Ectodermal cell (in vitro differentiated cells): ENCODE data around the gene TTLL11.
"Not testable (repeated sequence)": the region's sequence is repeated elsewhere in the genome, so short reads cannot be mapped to it uniquely, and the experiment has no call there.

ENCODE experiments used
- H3K27ac ChIP-seq: 2 replicates; pipeline ENCODE4 v1.7.0; 2013; ENCODE audit warnings: mild to moderate bottlenecking, low read depth, low read length; ENCODE audit not compliant: insufficient read depth, poor library complexity, severe bottlenecking
- H3K27me3 ChIP-seq: 2 replicates; pipeline ENCODE4 v1.7.0; 2013; ENCODE audit warnings: mild to moderate bottlenecking, low read length; ENCODE audit not compliant: insufficient read depth, control insufficient read depth, poor library complexity, severe bottlenecking
- H3K36me3 ChIP-seq: one replicate; pipeline ENCODE4 v1.7.0; 2013; ENCODE audit warnings: low read length; ENCODE audit not compliant: control insufficient read depth, insufficient read depth
- H3K4me1 ChIP-seq: one replicate; pipeline ENCODE4 v1.7.0; 2013; ENCODE audit warnings: low read length; ENCODE audit not compliant: control insufficient read depth, insufficient read depth
- H3K4me3 ChIP-seq: 2 replicates; pipeline ENCODE4 v1.7.0; 2013; ENCODE audit warnings: low read depth, low read length, control low read depth; ENCODE audit not compliant: insufficient read depth
- H3K9me3 ChIP-seq: 2 replicates; pipeline ENCODE4 v1.7.0; 2013; ENCODE audit warnings: mild to moderate bottlenecking, low read length, moderate library complexity; ENCODE audit not compliant: control insufficient read depth
- WGBS, 2 experiments: methylation state at CpG; one replicate each; pipeline ENCODE4 v1.1.7; 2013; ENCODE audit warnings: missing lambda C conversion rate in 2 of 2; 5-methylcytosine and 5-hydroxymethylcytosine counted together

Gene TTLL11

DNA sequence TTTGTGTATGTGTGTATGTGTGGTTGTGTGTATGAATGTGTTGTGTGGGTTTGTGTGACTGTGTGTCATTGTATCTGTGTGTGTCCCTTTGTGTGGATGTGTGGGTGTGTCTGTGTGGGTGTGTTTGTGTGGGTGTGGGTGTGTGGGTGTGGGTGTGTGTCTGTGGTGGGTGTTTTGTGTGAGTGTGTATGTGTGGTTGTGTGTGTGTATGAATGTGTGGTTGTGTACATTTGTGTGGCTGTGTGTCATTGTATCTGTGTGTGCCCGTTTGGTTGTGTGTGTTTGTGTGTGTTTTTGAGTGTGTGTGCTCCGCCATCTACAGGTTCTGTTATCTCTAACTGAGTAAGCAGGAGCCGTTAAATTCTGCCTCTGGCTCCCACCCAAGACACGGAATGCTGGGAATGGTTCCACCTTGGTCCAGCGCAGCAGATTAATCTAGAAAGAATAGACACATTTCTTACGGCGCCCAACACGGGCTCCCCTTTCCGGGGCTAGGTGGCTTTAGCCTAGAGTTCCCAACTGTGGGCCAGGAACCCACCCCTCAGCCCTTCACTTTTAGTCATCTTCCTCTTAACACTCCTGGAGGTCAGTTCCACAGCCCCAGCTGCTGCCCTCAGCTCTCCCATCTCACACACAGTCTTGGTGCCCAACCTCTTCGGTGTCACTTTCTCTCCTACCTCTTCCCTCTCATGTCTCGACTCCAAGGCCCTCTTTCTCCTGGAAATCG lies 197.1 kb downstream of the TTLL11 start:
- H3K27ac ChIP-seq = no peak overlapping the region

DNA sequence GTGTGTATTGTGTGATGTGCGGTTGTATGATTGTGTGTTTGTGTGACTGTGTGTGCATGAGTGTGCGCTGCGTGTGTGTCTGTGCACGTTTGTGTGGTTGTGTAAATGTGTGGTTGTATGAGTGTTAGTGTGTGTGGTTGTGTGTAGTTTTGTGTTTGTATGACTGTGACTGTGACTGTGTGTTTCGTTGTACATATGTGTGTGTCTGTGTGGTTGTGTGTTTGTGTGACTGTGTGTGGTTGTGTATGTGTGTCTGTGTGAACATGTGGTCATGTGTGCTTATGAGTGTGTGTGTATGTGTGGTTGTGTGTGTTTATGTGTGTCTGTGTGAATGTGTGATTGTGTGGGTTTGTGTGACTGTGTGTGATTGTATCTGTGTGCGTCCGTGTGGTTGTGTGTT lies 197.8 kb downstream of the TTLL11 start:
- WGBS, 2 experiments = 59% methylated on average over 7 of the region's 7 CpGs
- no peaks in the 10 kb centered on the region for H3K4me1 ChIP-seq
- H3K36me3 ChIP-seq = no peaks in the 10 kb centered on the region
- H3K27ac ChIP-seq = no peak overlapping the region
- peaks cover 3% of the 10 kb centered on the region for H3K9me3 ChIP-seq
- no peak overlapping the region for H3K4me3 ChIP-seq
- no peaks in the 10 kb centered on the region for H3K27me3 ChIP-seq

More for the DNA sequence above, 197.1 kb downstream of the TTLL11 start:
- Histone ChIP-seq H3K9me3 (peaks cover 3% of the 10 kb centered on the region), H3K4me1 (no peaks in the 10 kb centered on the region), H3K36me3 (no peaks in the 10 kb centered on the region), H3K27me3 (no peaks in the 10 kb centered on the region), H3K4me3 (no peak overlapping the region)
- WGBS, 2 experiments = 88 to 89% methylated on average over 12 of the region's 12 CpGs

DNA sequence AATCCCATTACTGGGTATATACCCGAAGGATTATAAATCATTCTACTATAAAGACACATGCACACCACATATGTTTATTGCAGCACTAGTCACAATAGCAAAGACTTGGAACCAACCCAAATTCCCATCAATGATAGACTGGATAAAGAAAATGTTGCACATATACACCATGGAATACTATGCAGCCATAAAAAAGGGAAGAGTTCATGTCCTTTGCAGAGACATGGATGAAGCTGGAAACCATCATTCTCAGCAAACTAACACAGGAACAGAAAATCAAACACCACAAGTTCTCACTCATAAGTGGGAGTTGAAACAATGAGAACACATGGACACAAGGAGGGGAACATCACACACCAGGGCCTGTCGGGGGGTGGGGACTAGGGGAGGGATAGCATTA lies 198.7 kb downstream of the TTLL11 start:
- not testable (repeated sequence) for H3K27ac ChIP-seq, H3K4me3 ChIP-seq, H3K27me3 ChIP-seq, H3K4me1 ChIP-seq, H3K9me3 ChIP-seq, H3K36me3 ChIP-seq
- 62 to 69% methylated on average over 2 of the region's 2 CpGs for WGBS, 2 experiments

DNA sequence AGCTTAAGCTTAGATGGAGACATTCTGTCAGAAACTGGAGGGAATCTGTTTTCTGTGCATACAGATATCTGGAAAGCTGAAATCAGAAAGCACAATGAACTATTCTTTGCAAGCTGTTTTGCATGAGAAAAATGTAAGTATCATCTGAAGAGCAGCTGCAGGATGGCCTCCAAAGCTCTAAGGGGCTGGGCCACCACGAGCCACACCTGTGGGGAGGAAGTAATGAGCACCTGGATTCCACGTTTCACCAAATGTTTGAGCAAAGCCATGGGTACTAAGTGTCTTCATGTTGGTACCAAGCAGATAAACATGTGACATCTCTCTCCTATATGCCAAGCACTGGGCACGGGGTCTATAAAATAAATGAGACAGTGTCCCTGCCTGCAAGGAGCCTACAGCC lies 199.3 kb downstream of the TTLL11 start:
- Histone ChIP-seq H3K4me3 (no peak overlapping the region), H3K27ac (no peak overlapping the region), H3K9me3 (no peaks in the 10 kb centered on the region), H3K36me3 (no peaks in the 10 kb centered on the region), H3K4me1 (no peaks in the 10 kb centered on the region), H3K27me3 (no peaks in the 10 kb centered on the region)
- 90 to 94% methylated on average over 3 of the region's 3 CpGs for WGBS, 2 experiments

DNA sequence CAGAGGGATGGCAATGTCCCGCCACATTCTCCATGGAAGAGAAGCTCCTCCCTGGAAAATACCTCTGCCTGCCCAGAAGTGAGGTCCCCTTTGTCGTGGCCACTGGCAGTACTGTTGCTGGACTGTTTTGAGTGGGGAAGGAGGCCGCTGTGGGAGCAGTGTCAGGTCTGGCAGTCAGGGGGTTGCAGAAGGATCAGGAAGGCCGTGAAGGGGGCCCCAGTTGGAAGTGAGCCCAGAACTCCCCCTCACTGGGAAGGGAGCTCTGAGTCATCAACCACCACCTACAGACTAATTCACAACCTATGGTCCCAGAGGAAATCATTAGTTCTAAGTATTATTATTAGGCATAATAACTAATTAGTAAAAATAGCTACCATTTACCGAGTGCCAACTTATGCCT lies 200.4 kb downstream of the TTLL11 start:
- 85 to 86% methylated on average over 4 to 5 of the region's 5 CpGs for WGBS, 2 experiments
- no peaks in the 10 kb centered on the region for H3K36me3 ChIP-seq

DNA sequence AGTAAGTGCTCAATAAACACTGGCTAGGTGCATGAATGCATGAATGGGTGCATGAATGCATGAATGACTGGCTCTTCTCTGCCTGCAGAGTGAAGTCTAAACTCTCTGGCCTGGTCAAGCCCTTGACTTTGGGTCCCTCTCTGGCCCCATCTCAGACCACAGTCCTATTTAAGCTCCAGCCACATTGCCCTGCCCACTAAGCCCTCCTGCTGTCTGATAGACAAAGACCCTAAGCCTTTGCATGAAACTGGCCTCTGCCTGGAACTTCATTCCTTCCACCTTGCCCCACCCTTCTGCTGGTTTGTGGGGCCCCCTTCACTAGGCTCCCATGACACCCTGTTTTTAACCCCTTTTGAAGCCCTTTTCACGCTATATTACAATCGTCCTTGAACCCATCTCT lies 202.4 kb downstream of the TTLL11 start:
- Histone ChIP-seq H3K36me3 (no peaks in the 10 kb centered on the region), H3K27me3 (no peaks in the 10 kb centered on the region), H3K4me1 (peaks cover 15% of the 10 kb centered on the region), H3K4me3 (no peak overlapping the region), H3K9me3 (no peaks in the 10 kb centered on the region), H3K27ac (no peak overlapping the region)
- 83 to 91% methylated on average over 2 of the region's 2 CpGs for WGBS, 2 experiments

More for the DNA sequence above, 200.4 kb downstream of the TTLL11 start:
- Histone ChIP-seq H3K9me3 (no peaks in the 10 kb centered on the region), H3K27ac (no peak overlapping the region), H3K27me3 (no peaks in the 10 kb centered on the region), H3K4me1 (peaks cover 6% of the 10 kb centered on the region), H3K4me3 (no peak overlapping the region)

DNA sequence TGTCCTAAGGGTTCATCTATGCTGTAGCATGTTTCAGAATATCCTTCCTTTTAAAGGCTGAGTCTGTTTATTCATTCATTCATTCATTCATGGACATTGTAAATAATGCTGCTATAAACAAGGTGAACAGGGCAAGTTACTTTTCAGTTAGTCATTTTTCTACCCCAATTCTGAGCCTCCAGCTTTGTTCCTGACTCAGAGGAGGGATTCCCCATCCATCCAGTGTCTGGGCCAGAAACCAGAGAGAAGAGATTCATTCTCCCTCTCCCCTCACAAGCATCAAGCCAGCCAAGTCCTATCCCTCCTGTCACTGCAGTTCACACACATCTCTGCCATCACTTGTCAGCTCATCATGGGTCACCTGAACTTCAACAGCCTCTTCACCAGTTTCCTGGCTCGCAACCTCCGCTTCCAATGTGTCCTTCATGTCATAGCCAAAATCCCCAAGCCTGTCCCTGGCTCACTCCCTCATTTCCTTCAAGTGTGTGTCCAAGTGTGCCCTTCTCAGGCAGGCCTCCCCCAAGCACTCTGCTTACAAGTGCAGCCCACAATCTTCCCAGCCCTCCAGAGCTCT lies 203.0 kb downstream of the TTLL11 start:
- no peak overlapping the region for H3K27ac ChIP-seq
- H3K4me3 ChIP-seq = no peak overlapping the region
- WGBS, 2 experiments = 93 to 96% methylated on average over 2 of the region's 2 CpGs
- no peaks in the 10 kb centered on the region for H3K36me3 ChIP-seq
- no peaks in the 10 kb centered on the region for H3K9me3 ChIP-seq
- H3K4me1 ChIP-seq = peaks cover 20% of the 10 kb centered on the region
- no peaks in the 10 kb centered on the region for H3K27me3 ChIP-seq

DNA sequence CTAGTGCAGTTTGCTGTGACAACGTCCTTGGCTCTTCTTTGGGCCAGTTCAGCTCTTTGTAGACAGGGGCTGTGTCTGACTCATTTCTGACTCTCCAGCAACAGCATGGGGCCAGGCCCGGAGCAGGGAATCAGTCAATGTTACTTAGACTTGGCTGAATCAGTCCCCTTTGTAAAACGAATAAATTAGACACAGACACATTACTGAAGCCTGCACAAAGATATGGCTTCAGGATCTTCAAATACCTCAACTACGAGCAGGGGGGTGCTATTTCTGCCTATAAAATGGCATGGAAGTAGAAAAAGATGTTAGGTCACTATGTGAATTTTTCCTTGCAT lies 204.7 kb downstream of the TTLL11 start:
- Histone ChIP-seq H3K4me1 (peaks cover 35% of the 10 kb centered on the region), H3K4me3 (no peak overlapping the region), H3K9me3 (no peaks in the 10 kb centered on the region), H3K27me3 (no peaks in the 10 kb centered on the region), H3K27ac (no peak overlapping the region), H3K36me3 (no peaks in the 10 kb centered on the region)
- WGBS, 2 experiments = 83 to 86% methylated on average over 4 of the region's 4 CpGs

DNA sequence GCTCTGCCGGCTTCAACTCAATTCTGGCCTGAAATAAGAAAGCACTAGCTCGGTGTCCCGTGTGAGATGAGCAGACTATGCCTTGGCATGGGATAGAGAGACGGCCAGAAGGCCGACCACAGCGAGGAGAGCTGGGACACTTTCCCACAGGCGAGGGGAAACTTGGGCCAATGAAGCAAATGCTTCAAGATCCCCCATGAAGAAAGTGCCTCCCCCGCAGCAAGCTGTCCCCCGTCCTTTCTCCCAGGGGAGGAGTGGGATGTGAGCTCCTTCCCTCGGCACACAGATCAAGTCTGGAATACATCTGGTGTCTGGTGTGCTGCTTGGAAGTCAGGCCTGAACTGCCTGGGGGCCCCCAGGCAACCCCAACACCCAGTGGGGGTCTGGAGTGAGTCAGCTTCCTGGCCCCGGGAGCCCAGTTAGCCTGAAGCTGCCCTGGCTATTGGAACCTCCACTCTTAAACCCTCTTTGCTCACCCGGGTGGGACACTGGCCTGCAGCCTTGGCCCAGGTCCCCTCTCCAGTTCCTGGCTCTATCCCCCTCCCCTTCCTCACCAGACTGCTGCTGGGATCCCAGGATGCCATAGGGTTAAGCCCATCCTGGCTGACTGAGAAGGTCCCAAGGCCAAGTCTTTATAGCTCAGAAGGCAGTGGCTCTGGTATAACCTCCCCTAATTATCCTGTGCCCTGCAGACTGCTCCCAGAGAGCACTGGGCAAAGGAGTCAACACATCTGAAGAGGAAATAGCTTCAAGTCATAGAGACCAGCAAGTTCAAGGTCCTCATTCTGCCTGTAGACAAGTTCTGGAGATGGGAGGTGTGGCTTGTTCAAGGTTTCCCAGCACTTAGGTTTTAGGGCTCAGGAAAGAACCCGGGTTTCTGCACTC lies 205.3 kb downstream of the TTLL11 start:
- Histone ChIP-seq H3K9me3 (no peaks in the 10 kb centered on the region), H3K27ac (no peak overlapping the region), H3K4me3 (no peak overlapping the region), H3K4me1 (peaks cover 41% of the 10 kb centered on the region), H3K36me3 (no peaks in the 10 kb centered on the region), H3K27me3 (peaks cover under 1% of the 10 kb centered on the region)
- WGBS, 2 experiments = 74 to 78% methylated on average over 13 of the region's 13 CpGs

DNA sequence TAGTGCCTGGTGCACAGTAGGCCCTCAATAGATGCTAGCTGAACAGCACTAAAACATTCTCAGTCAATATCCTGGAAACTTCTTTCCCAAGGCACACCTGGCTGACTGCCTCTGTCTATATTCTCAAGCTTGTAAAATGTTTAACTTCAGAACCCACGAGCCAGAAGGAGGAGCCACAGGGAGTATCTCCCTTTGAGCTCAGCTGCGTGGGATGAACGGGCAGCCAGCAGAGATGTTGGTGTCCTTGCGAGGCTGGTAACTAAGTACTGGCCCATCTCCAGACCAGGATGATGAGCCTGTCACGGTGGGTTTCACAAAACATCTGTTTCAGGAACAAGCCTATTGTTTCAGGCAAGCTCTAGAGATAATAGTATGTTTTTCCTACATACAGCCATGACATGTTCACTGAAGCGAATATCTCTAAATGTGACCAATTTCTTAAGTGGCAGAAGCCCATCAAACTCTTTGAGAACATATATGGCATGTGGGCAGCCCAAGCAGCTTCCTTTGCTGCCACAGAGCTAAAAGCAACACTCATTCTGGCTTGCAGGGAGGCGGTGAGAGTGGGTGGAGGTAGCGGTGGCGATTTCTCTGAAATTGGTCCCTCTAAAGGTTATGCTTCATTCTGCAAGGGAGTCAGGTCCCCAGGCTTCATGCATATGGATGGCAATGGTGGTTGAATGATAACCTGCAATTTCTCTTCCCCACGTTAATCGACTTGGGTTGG lies 206.2 kb downstream of the TTLL11 start:
- Histone ChIP-seq H3K27me3 (peaks cover 5% of the 10 kb centered on the region), H3K4me1 (peaks cover 41% of the 10 kb centered on the region), H3K27ac (no peak overlapping the region)

More for the DNA sequence above, 206.2 kb downstream of the TTLL11 start:
- WGBS, 2 experiments = 88 to 90% methylated on average over 11 of the region's 11 CpGs
- H3K9me3 ChIP-seq = no peaks in the 10 kb centered on the region
- no peaks in the 10 kb centered on the region for H3K36me3 ChIP-seq
- H3K4me3 ChIP-seq = no peak overlapping the region
